Esophagus squamous epithelium (tissue), 5 donors: ENCODE data around the gene TIMM44. TPM values are rescaled to one million over a fixed set of nuclear protein-coding genes. Genes with fewer than 3 reads are reported as not detected.

Experiments
- DNase-seq: peaks from one replicate; lab custom pipeline; 2025; lab: John Stamatoyannopoulos, UW
- H3K27ac ChIP-seq, 4 donors: fragments of 200-600 bp; sonication (generic); one replicate each; pipeline ENCODE4 v1.5.1; 2016 to 2019; ENCODE audit warnings: mild to moderate bottlenecking in 1 of 4
- H3K27me3 ChIP-seq, 4 donors: fragments of 200-600 bp; sonication (generic); 1 replicate in 3 of 4; 2 replicates in 1 of 4; pipeline versions ENCODE4 v1.5.1 to v1.6.0; 2017 to 2021; ENCODE audit warnings: antibody characterized with exemption in 1 of 4
- H3K36me3 ChIP-seq, 3 donors: fragments of 200-600 bp; sonication (generic); one replicate each; pipeline ENCODE4 v1.5.1; 2016 to 2019
- H3K4me1 ChIP-seq, 3 donors: fragments of 200-600 bp; sonication (generic); one replicate each; pipeline ENCODE4 v1.5.1; 2017 to 2019
- H3K4me3 ChIP-seq, 4 donors: fragments of 200-600 bp; sonication (generic); 1 replicate in 3 of 4; 2 replicates in 1 of 4; pipeline ENCODE4 v1.5.1; 2016 to 2019; ENCODE audit warnings: mild to moderate bottlenecking in 2 of 4, moderate library complexity in 1 of 4
- H3K9me3 ChIP-seq, 3 donors: fragments of 200-600 bp; sonication (generic); one replicate each; pipeline ENCODE4 v1.5.1; 2016 to 2019
- CTCF ChIP-seq, 6 experiments: fragments of 450-650 bp in 4 of 6; fragments of 200-600 bp in 2 of 6; sonication (generic) in 2 of 6; IDR thresholded peaks; one replicate each; pipeline ENCODE4 v1.5.1; 2016 to 2019; ENCODE audit warnings: antibody characterized with exemption in 6 of 6, mild to moderate bottlenecking in 4 of 6, moderate library complexity in 4 of 6
- POLR2A ChIP-seq, 4 donors: fragments of 450-650 bp; IDR thresholded peaks; one replicate each; pipeline ENCODE4 v1.6.1; 2017; ENCODE audit warnings: antibody characterized with exemption in 4 of 4, mild to moderate bottlenecking in 4 of 4, moderate library complexity in 3 of 4
- WGBS, 2 donors: methylation state at CpG; one replicate each; pipeline ENCODE4 v1.1.5; 2018; 5-methylcytosine and 5-hydroxymethylcytosine counted together
- intact Hi-C: fragments of 100-400 bp; cut with DNase I; formaldehyde crosslinking; loops from one replicate; pipeline ENCODE4 v1.15.0; 2022
- total RNA-seq, 4 donors: library from RNA; depleted of rRNA; stranded (reverse); fragments of >200 nt; gene quantifications; one replicate each; pipeline ENCODE4 v1.1.0, GENCODE V29; 2016
- donor health status: DM: yes; HTN: yes; CAD: no.

TIMM44 gene
- total RNA-seq, 4 donors from 2014 or later = 36.4 to 52.6 (median 45.5) TPM

- H3K27ac ChIP-seq = peak overlapping the region; percentile 50 to 80 (median 79)
- H3K9me3 ChIP-seq = no peaks in the 10 kb centered on the region
- intact Hi-C loops = no loop called here
- no peak for DNase-seq
- peaks cover 0 to 48% (median 0%) of the 10 kb centered on the region in 4 donors for H3K27me3 ChIP-seq
- no peaks in the 10 kb centered on the region for H3K36me3 ChIP-seq
- H3K4me1 ChIP-seq = peaks cover 7 to 19% (median 11%) of the 10 kb centered on the region in 3 donors
- TF ChIP-seq CTCF (IDR thresholded peaks at IDR 0.05) = no peak
- TF ChIP-seq POLR2A (IDR thresholded peaks at IDR 0.05) = no peak
- 40 to 68% methylated on average over 4 to 5 of the region's 8 CpGs for WGBS, 2 donors
- H3K4me3 ChIP-seq = peak overlapping the region; percentile 50 to 73 (median 67)
Observed at GRCh38 chr19:7888826-7889217, 54.6 kb downstream of the TIMM44 start.

- WGBS, 2 donors = 25 to 38% methylated on average over 4 to 6 of the region's 53 CpGs
Observed at GRCh38 chr19:7888145-7888825, 55.2 kb downstream of the TIMM44 start, which contains the start of gene LRRC8E. Gene LRRC8E, plus strand, starts transcription at chr19:7888510. Its CDS starts 7,094 bp downstream, at chr19:7895604.

GRCh38 chr19:7887408-7888144 is 55.9 kb downstream of the TIMM44 start:
- Histone ChIP-seq H3K27me3 (peaks cover 0 to 36% (median 0%) of the 10 kb centered on the region in 4 donors), H3K4me1 (peaks cover 7 to 15% (median 11%) of the 10 kb centered on the region in 3 donors), H3K4me3 (peak overlapping the region in 1 of 4 donors; percentile 67), H3K27ac (peak overlapping the region in 1 of 4 donors; percentile 16), H3K36me3 (no peaks in the 10 kb centered on the region), H3K9me3 (no peaks in the 10 kb centered on the region)
- WGBS, 2 donors = 73 to 78% methylated on average over 9 to 11 of the region's 16 CpGs
- TF ChIP-seq POLR2A (IDR thresholded peaks at IDR 0.05) = no peak
- TF ChIP-seq CTCF (IDR thresholded peaks at IDR 0.05) = no peak
- intact Hi-C loops = no loop called here
- no peak for DNase-seq

More at GRCh38 chr19:7888145-7888825, 55.2 kb downstream of the TIMM44 start, which contains the start of gene LRRC8E:
- intact Hi-C loops = no loop called here
- TF ChIP-seq POLR2A (IDR thresholded peaks at IDR 0.05) = peak in 2 of 4 donors; percentile 45 to 65
- no peak for TF ChIP-seq CTCF (IDR thresholded peaks at IDR 0.05)
- no peaks in the 10 kb centered on the region for H3K36me3 ChIP-seq
- peak within 1 kb of the TSS; percentile 50 to 73 (median 67) for H3K4me3 ChIP-seq
- H3K9me3 ChIP-seq = no peaks in the 10 kb centered on the region
- H3K4me1 ChIP-seq = peaks cover 7 to 15% (median 11%) of the 10 kb centered on the region in 3 donors
- peak within 1 kb of the TSS; percentile 50 to 80 (median 79) for H3K27ac ChIP-seq
- peaks cover 0 to 42% (median 0%) of the 10 kb centered on the region in 4 donors for H3K27me3 ChIP-seq
- no peak for DNase-seq

- WGBS, 2 donors = 73 to 90% methylated on average over 7 to 8 of the region's 8 CpGs
- H3K27ac ChIP-seq = no peak overlapping the region
- peaks cover 7 to 15% (median 11%) of the 10 kb centered on the region in 3 donors for H3K4me1 ChIP-seq
- H3K9me3 ChIP-seq = no peaks in the 10 kb centered on the region
- DNase-seq = no peak
- H3K27me3 ChIP-seq = peaks cover 0 to 41% (median 0%) of the 10 kb centered on the region in 4 donors
- H3K4me3 ChIP-seq = no peak overlapping the region
- intact Hi-C loops = no loop called here
- no peaks in the 10 kb centered on the region for H3K36me3 ChIP-seq
- no peak for TF ChIP-seq CTCF (IDR thresholded peaks at IDR 0.05)
- no peak for TF ChIP-seq POLR2A (IDR thresholded peaks at IDR 0.05)
Observed at GRCh38 chr19:7885818-7886217, 57.6 kb downstream of the TIMM44 start.
